HG03196 (cell line): ENCODE data around the gene RFC4.

Source experiments
- ATAC-seq: cut with Tn5 transposase; IDR thresholded peaks from one replicate; pipeline ENCODE4 v1.9.1; 2021; ENCODE audit not compliant: unreplicated experiment

Gene RFC4

DNA sequence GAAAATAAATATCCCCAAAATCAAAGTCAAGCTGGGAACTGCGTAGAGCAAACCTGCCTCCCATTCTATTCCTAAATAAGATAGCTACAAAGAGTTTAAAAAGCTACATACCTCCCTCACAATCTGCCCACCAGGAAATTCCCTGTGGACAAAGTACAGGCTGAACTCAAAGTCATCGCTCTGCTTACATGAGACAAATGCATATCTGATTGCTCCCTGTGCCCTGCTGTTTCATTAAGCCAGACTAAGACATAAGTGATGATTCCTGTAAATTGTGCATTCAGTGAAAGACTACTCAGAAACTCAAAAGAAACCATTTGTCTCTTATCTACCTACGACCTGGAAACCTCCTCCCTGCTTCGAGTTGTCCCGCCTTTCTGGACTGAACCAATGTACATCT is 51.4 kb downstream of the RFC4 start:
- no peak for ATAC-seq

DNA sequence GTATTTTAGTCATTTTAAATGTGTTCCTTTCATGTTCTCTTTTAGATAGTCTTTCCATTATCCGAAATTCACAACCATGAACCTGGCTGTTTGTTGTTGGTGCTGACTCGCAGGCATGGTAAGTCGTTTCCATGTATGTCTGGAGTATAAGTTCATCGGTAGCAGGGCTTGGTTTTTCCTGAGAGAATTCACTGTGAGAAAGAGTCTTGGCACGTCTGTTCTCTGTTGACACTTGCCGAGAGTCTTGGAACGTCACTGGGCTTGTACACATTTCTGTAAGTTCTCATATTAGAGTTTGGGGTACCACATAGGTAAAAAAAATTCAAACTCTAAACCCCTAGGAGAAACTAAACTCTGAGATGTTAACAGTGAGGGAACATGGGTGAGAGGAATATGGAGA is 52.3 kb downstream of the RFC4 start:
- no peak for ATAC-seq

DNA sequence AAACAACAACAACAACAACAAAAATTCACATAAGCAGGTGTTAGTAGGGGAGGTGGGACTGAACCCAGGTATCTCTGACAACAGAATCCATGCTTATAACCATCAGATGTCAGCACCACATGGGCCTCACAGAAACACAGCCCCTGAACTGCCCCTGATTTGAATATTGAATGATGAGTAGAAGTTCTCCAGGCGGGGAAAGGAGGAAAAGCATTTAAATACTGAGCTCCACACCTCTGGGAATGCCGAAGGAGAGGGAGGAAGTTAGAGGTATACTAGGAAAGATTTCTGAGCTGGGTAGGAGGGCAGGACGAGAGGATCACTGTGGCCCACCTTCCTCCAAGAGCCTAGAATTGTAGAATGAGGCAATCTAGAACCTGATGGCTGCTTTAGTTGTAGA is 54.8 kb downstream of the RFC4 start:
- ATAC-seq = no peak

DNA sequence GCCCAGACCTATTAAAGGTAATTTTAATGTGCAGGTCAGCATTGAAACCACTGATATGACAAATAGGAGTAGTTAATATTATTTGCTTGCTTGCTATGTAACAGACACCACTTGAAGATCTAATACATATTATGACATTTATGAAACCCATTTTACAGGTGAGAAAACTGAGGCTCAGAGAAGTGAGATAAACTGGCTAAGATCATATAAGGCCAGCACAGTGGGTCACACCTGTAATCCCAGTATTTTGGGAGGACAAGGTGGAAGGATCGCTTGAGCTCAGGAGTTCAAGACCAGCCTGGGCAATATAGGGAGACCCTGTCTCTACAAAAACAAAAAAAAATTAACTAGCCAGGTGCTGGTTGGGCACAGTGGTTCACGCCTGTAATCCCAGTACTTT is 56.0 kb downstream of the RFC4 start:
- no peak for ATAC-seq

DNA sequence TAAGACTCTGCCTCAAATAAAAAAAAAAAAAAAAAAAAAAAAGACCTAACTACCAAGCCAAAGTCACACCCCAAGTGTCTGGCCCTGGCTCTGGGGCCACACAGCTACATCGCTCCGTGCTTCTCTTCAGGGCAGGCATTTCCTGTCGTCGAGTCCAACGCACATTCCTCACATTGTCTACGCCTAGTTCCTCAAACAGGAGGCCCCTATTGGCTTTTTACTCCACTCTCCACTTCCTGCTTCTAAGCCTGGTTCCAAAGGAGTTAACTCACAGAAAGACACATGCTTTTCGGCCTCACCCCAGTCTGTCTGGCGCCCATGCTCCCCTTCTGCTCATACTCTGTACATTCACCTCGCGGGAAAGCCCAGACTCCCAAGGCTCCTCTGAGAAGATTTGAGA is 60.3 kb downstream of the RFC4 start:
- ATAC-seq = no peak

DNA sequence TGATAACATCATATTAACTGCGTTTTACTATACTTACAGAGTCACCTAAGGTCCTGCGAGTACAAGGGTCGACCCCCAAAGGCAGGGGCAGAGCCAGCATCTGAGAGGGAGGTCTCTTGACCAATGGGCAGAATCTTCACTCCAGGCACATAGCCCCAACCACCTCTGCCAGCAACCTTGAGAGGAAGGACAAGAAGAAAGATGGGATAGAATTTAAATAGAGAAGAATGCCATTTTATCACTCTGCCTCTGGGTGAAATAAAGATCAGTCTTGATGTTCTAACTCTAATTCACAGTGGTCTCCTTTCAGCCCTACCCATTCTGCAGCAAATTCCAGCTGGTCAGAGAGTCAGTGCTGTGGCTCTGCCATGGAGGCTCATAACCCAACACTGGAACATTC is 62.6 kb downstream of the RFC4 start:
- ATAC-seq = no peak

DNA sequence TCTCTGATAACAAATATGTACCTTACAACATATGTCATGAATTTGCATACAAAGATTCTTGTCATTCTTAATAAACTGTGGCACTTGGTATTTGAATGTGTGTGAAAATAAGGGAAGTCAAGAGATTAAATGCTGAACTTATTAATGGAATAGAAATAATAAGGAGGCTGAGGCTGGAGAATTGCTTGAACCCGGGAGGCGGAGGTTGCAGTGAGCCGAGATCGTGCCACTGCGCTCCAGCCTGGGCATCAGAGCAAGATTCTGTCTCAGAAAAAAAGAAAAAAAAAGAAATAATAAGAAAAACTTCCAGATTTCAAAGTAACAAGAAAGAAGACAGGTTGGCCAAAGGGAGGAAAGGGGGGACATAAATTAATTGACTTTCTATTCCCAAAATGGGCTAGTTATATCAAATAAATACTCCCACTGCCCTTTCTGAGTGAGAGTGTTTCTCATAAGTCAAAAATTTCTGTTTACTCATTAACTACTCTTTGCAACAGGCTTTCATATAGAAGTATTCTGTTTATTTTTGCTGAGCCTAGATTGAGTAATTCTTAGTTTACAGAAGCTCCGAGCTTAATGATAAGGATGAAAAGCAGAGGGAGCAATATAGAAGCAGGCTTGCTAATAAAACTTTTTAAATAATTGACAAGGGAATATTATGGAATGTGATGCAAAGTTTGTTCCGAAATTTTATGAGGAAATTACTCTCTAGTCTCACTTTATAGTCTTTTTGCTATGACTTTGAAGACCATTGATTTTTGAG is 63.5 kb downstream of the RFC4 start:
- ATAC-seq = no peak
